Gastroesophageal sphincter (tissue), 3 donors: ENCODE measurements around the gene COQ4.

ENCODE experiments used
- CTCF ChIP-seq, 4 experiments: fragments of 200-600 bp in 2 of 4; fragments of 450-650 bp in 2 of 4; sonication (generic) in 1 of 4; IDR thresholded peaks; one replicate each; pipeline ENCODE4 v1.5.1; 2017 to 2019; ENCODE audit warnings: antibody characterized with exemption in 4 of 4, mild to moderate bottlenecking in 2 of 4, moderate library complexity in 2 of 4
- POLR2A ChIP-seq, 2 donors: fragments of 450-650 bp; IDR thresholded peaks; one replicate each; pipeline ENCODE4 v1.6.1; 2017; ENCODE audit warnings: antibody characterized with exemption in 2 of 2, mild to moderate bottlenecking in 2 of 2, moderate library complexity in 1 of 2
- POLR2AphosphoS5 ChIP-seq: sonication (generic); formaldehyde crosslinking; IDR thresholded peaks from one replicate; pipeline ENCODE4 v1.6.1; 2017; ENCODE audit warnings: antibody characterized with exemption

- peak in 3 of 4 experiments; percentile 62 to 67 (median 64) for TF ChIP-seq CTCF (IDR thresholded peaks at IDR 0.05)
- TF ChIP-seq POLR2A (IDR thresholded peaks at IDR 0.05), result no peak
- TF ChIP-seq POLR2AphosphoS5, result no peak
Measured at GRCh38 chr9:128341435-128341849, 18.8 kb downstream of the COQ4 start.
